ENCODE measurements around the gene SLC4A1. TPM values are rescaled to one million over a fixed set of nuclear protein-coding genes. Genes with fewer than 3 reads are reported as not detected.

The SLC4A1 gene
- total and polyA plus RNA-seq, 2 of the 13 experiments (the other 11 are each of a cell fraction or from before 2014, with no cell fraction given) = not detected

GRCh38 chr17:44200478-44201155 is 67.3 kb downstream of the SLC4A1 start (continued):
- TF ChIP-seq FOXC1 (CRISPR knock-in tag; IDR thresholded peaks at IDR 0.05; ENCODE audit: borderline replicate concordance) (peak; percentile 47; the same call in 1 of the 2 replicates), PCBP1 (IDR thresholded peaks at IDR 0.05; ENCODE audit: borderline replicate concordance, low read depth, low read length) (0 out of 2 replicates have a peak, but pooled peaks have one; percentile 62), HIVEP1 (CRISPR knock-in tag; IDR thresholded peaks at IDR 0.05) (peak; percentile 58; the same call in 1 of the 2 replicates), MZF1 (CRISPR knock-in tag; IDR thresholded peaks at IDR 0.05; ENCODE audit: borderline replicate concordance) (0 out of 2 replicates have a peak, but pooled peaks have one; percentile 92), ZNF710 (CRISPR knock-in tag; IDR thresholded peaks at IDR 0.05; ENCODE audit: borderline replicate concordance) (no peak), TGIF2 (CRISPR knock-in tag; IDR thresholded peaks at IDR 0.05) (0 out of 2 replicates have a peak, but pooled peaks have one; percentile 8), ZNF263 (CRISPR knock-in tag; IDR thresholded peaks at IDR 0.05) (peak; percentile 59; the same call in 1 of the 2 replicates), ZNF180 (CRISPR knock-in tag; IDR thresholded peaks at IDR 0.05; ENCODE audit: borderline replicate concordance, low read depth) (0 out of 2 replicates have a peak, but pooled peaks have one; percentile 45), SMARCC2 (IDR thresholded peaks at IDR 0.05) (no peak), ZBTB40 (IDR thresholded peaks at IDR 0.05) (no peak), ZBTB40 (CRISPR knock-in tag; IDR thresholded peaks at IDR 0.05) (0 out of 2 replicates have a peak, but pooled peaks have one; percentile 65), DPF2 (CRISPR knock-in tag; IDR thresholded peaks at IDR 0.05; ENCODE audit: borderline replicate concordance, low read depth) (0 out of 2 replicates have a peak, but pooled peaks have one; percentile 25), GATA4 (IDR thresholded peaks at IDR 0.05; ENCODE audit: borderline replicate concordance, low read depth) (peak; percentile 55; the same call in 1 of the 2 replicates)
- TF ChIP-seq, protein P1, sequence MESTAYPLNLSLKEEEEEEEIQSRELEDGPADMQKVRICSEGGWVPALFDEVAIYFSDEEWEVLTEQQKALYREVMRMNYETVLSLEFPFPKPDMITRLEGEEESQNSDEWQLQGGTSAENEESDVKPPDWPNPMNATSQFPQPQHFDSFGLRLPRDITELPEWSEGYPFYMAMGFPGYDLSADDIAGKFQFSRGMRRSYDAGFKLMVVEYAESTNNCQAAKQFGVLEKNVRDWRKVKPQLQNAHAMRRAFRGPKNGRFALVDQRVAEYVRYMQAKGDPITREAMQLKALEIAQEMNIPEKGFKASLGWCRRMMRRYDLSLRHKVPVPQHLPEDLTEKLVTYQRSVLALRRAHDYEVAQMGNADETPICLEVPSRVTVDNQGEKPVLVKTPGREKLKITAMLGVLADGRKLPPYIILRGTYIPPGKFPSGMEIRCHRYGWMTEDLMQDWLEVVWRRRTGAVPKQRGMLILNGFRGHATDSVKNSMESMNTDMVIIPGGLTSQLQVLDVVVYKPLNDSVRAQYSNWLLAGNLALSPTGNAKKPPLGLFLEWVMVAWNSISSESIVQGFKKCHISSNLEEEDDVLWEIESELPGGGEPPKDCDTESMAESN (CRISPR knock-in tag; conservative IDR thresholded peaks at IDR 0.05) = 0 out of 2 replicates have a peak, but pooled peaks have one; percentile 30
- TF ChIP-seq, protein P2, sequence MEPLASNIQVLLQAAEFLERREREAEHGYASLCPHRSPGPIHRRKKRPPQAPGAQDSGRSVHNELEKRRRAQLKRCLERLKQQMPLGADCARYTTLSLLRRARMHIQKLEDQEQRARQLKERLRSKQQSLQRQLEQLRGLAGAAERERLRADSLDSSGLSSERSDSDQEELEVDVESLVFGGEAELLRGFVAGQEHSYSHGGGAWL (CRISPR knock-in tag; IDR thresholded peaks at IDR 0.05) = peak; percentile 82
